Parathyroid adenoma (tissue), 2 donors: ENCODE data around the gene KRTAP12-2.

Source experiments
- H2AFZ ChIP-seq: fragments of 300-600 bp; sonication (generic); one replicate; pipeline ENCODE4 v1.7.0; 2017; ENCODE audit warnings: antibody characterized with exemption, mild to moderate bottlenecking
- H3K27ac ChIP-seq: fragments of 300-600 bp; sonication (generic); one replicate; pipeline ENCODE4 v1.7.0; 2017
- H3K27me3 ChIP-seq: fragments of 300-600 bp; sonication (generic); one replicate; pipeline ENCODE4 v1.7.0; 2017; ENCODE audit warnings: low read length; ENCODE audit not compliant: control insufficient read depth, insufficient read depth
- H3K36me3 ChIP-seq: fragments of 300-600 bp; sonication (generic); one replicate; pipeline ENCODE4 v1.7.0; 2017; ENCODE audit warnings: low read length; ENCODE audit not compliant: control insufficient read depth, insufficient read depth
- H3K4me1 ChIP-seq: fragments of 300-600 bp; sonication (generic); one replicate; pipeline ENCODE4 v1.7.0; 2017; ENCODE audit warnings: control low read depth
- H3K4me2 ChIP-seq: fragments of 300-600 bp; sonication (generic); one replicate; pipeline ENCODE4 v1.7.0; 2017; ENCODE audit warnings: low read length
- H3K4me3 ChIP-seq: fragments of 300-600 bp; sonication (generic); one replicate; pipeline ENCODE4 v1.7.0; 2017; ENCODE audit warnings: low read depth, low read length
- H3K79me2 ChIP-seq: fragments of 300-600 bp; sonication (generic); one replicate; pipeline ENCODE4 v1.7.0; 2017; ENCODE audit warnings: control low read depth
- H3K9ac ChIP-seq: fragments of 300-600 bp; sonication (generic); one replicate; pipeline ENCODE4 v1.7.0; 2017; ENCODE audit warnings: mild to moderate bottlenecking
- H3K9me3 ChIP-seq: fragments of 300-600 bp; sonication (generic); one replicate; pipeline ENCODE4 v1.7.0; 2017; ENCODE audit warnings: low read length; ENCODE audit not compliant: control insufficient read depth
- TF ChIP-seq, protein P1 (sequence below): fragments of 300-600 bp; sonication (generic); IDR thresholded peaks from one replicate; pipeline ENCODE4 v1.7.0; 2017; ENCODE audit warnings: antibody characterized with exemption, mild to moderate bottlenecking
- donor health status: primary hyperparathyroidism.

The KRTAP12-2 gene

DNA sequence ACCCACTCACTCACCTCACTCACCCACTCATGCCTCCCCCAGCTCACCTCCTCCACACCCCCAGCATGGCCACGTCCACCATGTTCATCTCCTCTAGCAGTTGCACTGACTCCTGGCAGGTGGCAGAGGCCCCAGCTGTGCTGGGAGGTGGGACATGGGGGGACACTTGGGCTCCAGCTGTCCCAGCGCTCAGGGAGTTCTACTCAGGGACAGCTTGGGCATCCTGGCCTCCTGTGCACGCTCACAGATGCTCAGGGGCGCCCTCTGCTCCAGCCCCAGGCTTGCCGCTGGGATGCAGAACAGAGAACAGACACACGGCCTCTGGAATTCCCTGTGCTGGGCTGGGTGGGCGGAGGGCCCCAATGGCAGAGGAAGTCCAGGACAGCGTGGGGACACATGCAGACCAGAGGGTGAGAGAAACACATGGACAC lies 49.6 kb downstream of the KRTAP12-2 start:
- no peaks in the 10 kb centered on the region for H3K9me3 ChIP-seq
- H2AFZ ChIP-seq: no peak overlapping the region
- H3K36me3 ChIP-seq: no peaks in the 10 kb centered on the region
- no peak overlapping the region for H3K27ac ChIP-seq
- H3K4me2 ChIP-seq: no peak overlapping the region
- H3K79me2 ChIP-seq: no peaks in the 10 kb centered on the region
- no peak overlapping the region for H3K9ac ChIP-seq
- no peaks in the 10 kb centered on the region for H3K27me3 ChIP-seq
- no peak overlapping the region for H3K4me3 ChIP-seq
- no peaks in the 10 kb centered on the region for H3K4me1 ChIP-seq
- TF ChIP-seq, protein P1, sequence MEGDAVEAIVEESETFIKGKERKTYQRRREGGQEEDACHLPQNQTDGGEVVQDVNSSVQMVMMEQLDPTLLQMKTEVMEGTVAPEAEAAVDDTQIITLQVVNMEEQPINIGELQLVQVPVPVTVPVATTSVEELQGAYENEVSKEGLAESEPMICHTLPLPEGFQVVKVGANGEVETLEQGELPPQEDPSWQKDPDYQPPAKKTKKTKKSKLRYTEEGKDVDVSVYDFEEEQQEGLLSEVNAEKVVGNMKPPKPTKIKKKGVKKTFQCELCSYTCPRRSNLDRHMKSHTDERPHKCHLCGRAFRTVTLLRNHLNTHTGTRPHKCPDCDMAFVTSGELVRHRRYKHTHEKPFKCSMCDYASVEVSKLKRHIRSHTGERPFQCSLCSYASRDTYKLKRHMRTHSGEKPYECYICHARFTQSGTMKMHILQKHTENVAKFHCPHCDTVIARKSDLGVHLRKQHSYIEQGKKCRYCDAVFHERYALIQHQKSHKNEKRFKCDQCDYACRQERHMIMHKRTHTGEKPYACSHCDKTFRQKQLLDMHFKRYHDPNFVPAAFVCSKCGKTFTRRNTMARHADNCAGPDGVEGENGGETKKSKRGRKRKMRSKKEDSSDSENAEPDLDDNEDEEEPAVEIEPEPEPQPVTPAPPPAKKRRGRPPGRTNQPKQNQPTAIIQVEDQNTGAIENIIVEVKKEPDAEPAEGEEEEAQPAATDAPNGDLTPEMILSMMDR: no peak

DNA sequence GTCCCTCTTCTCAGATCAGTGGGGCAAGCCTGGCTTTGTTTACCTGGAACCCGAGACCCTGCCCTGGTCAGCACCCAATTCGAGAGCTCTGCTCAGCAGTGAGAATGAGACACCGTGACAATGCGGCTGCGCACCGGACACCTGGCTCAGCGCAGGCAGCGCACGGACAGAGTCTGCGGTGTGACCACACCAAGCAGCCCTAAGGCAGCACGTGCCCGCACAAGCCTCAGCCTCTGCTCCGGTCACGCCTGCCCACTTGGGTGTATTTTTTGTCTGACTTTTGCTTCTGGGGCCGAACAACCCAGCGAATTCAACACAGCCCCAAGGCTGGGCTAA lies 50.2 kb downstream of the KRTAP12-2 start:
- Histone ChIP-seq H3K9ac (no peak overlapping the region), H3K4me2 (no peak overlapping the region), H3K27ac (no peak overlapping the region), H3K36me3 (no peaks in the 10 kb centered on the region), H3K4me3 (no peak overlapping the region), H3K27me3 (no peaks in the 10 kb centered on the region), H3K79me2 (no peaks in the 10 kb centered on the region), H2AFZ (no peak overlapping the region), H3K9me3 (no peaks in the 10 kb centered on the region), H3K4me1 (no peaks in the 10 kb centered on the region)
- TF ChIP-seq, protein P1: no peak
